ENCODE data around the gene DUSP6. TPM values are rescaled to one million over a fixed set of nuclear protein-coding genes. Genes with fewer than 3 reads are reported as not detected.
A peak's percentile ranks its signal among the peaks of the same experiment; 100 is the strongest.

Gene DUSP6
- total and polyA plus RNA-seq, 2 of the 13 experiments (the other 11 are each of a cell fraction or from before 2014, with no cell fraction given) = 40.9 to 161 TPM

DNA sequence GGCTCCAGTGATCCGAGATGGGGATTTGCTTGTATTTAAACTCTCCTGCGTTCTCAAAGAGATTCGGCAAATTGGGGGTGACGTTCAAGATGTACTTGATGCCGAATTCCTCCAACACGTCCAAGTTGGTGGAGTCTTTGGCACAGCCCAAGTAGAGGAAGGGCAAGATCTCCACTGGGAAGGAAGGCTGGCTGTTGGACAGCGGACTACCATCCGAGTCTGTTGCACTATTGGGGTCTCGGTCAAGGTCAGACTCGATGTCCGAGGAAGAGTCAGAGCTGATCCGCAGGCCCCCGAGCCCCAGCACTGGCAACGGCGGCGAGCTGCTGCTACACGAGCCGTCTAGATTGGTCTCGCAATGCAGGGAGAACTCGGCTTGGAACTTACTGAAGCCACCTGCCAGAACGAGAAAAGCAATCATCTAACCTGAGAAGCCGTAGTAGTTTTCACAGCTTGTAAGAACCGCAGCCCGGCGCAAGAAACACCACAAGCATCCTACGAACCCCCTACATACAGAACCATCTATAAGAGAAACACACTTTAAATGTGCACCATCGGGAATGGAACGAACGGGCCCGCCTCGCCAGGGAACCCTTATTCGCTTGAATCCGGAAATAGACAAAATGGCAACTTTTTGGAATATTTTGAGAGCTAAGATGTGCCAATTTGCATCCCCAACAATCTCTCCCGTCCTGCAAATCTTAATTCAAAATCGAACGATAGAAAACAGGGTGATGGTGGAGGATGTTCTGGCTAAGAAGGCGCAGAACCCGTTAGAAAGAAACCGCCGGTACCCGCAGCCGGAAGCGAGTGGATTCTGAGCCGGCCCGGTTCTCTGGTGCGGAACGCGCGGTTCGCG, 1.4 kb downstream of the DUSP6 start (continued):
- TF ChIP-seq, protein P1, sequence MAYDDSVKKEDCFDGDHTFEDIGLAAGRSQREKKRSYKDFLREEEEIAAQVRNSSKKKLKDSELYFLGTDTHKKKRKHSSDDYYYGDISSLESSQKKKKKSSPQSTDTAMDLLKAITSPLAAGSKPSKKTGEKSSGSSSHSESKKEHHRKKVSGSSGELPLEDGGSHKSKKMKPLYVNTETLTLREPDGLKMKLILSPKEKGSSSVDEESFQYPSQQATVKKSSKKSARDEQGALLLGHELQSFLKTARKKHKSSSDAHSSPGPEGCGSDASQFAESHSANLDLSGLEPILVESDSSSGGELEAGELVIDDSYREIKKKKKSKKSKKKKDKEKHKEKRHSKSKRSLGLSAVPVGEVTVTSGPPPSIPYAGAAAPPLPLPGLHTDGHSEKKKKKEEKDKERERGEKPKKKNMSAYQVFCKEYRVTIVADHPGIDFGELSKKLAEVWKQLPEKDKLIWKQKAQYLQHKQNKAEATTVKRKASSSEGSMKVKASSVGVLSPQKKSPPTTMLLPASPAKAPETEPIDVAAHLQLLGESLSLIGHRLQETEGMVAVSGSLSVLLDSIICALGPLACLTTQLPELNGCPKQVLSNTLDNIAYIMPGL (CRISPR knock-in tag; IDR thresholded peaks at IDR 0.05; ENCODE audit: borderline replicate concordance in 1 of 2, low read depth in 1 of 2) = no peak; a peak in 1 of 4 replicates
- peak; percentile 76 for TF ChIP-seq HNRNPL (IDR thresholded peaks at IDR 0.05; ENCODE audit: low read depth, low read length)
- TF ChIP-seq TGIF2 (CRISPR knock-in tag; IDR thresholded peaks at IDR 0.05) = no peak
- TF ChIP-seq, protein P2, sequence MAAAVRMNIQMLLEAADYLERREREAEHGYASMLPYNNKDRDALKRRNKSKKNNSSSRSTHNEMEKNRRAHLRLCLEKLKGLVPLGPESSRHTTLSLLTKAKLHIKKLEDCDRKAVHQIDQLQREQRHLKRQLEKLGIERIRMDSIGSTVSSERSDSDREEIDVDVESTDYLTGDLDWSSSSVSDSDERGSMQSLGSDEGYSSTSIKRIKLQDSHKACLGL (CRISPR knock-in tag; IDR thresholded peaks at IDR 0.05) = no peak
- no peak for TF ChIP-seq TIGD3 (CRISPR knock-in tag; IDR thresholded peaks at IDR 0.05; ENCODE audit: borderline replicate concordance)
- TF ChIP-seq POGZ (CRISPR knock-in tag; IDR thresholded peaks at IDR 0.05) = no peak
- TF ChIP-seq HNRNPH1 (optimal IDR thresholded peaks at IDR 0.05; ENCODE audit: low read depth, low read length) = no peak
- no peak for TF ChIP-seq HDAC1 (CRISPR knock-in tag; IDR thresholded peaks at IDR 0.05)
- TF ChIP-seq ZNF772 (CRISPR knock-in tag; IDR thresholded peaks at IDR 0.05) = peak; percentile 35; the same call in 1 of the 2 replicates
- TF ChIP-seq WIZ (CRISPR knock-in tag; IDR thresholded peaks at IDR 0.05) = no peak
- TF ChIP-seq ESRRA (CRISPR knock-in tag; IDR thresholded peaks at IDR 0.05; ENCODE audit: low read depth) = peak; percentile 50; the same call in 1 of the 2 replicates
- no peak for TF ChIP-seq ZBTB7A (CRISPR knock-in tag; IDR thresholded peaks at IDR 0.05)
- peak; percentile 2; the same call in 1 of the 2 replicates for TF ChIP-seq STAG1 (CRISPR knock-in tag; IDR thresholded peaks at IDR 0.05)
- no peak for TF ChIP-seq ZNF510 (CRISPR knock-in tag; IDR thresholded peaks at IDR 0.05; ENCODE audit: low read depth)
- TF ChIP-seq, protein P3, sequence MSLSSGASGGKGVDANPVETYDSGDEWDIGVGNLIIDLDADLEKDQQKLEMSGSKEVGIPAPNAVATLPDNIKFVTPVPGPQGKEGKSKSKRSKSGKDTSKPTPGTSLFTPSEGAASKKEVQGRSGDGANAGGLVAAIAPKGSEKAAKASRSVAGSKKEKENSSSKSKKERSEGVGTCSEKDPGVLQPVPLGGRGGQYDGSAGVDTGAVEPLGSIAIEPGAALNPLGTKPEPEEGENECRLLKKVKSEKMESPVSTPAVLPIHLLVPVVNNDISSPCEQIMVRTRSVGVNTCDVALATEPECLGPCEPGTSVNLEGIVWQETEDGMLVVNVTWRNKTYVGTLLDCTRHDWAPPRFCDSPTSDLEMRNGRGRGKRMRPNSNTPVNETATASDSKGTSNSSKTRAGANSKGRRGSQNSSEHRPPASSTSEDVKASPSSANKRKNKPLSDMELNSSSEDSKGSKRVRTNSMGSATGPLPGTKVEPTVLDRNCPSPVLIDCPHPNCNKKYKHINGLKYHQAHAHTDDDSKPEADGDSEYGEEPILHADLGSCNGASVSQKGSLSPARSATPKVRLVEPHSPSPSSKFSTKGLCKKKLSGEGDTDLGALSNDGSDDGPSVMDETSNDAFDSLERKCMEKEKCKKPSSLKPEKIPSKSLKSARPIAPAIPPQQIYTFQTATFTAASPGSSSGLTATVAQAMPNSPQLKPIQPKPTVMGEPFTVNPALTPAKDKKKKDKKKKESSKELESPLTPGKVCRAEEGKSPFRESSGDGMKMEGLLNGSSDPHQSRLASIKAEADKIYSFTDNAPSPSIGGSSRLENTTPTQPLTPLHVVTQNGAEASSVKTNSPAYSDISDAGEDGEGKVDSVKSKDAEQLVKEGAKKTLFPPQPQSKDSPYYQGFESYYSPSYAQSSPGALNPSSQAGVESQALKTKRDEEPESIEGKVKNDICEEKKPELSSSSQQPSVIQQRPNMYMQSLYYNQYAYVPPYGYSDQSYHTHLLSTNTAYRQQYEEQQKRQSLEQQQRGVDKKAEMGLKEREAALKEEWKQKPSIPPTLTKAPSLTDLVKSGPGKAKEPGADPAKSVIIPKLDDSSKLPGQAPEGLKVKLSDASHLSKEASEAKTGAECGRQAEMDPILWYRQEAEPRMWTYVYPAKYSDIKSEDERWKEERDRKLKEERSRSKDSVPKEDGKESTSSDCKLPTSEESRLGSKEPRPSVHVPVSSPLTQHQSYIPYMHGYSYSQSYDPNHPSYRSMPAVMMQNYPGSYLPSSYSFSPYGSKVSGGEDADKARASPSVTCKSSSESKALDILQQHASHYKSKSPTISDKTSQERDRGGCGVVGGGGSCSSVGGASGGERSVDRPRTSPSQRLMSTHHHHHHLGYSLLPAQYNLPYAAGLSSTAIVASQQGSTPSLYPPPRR (CRISPR knock-in tag; IDR thresholded peaks at IDR 0.05; ENCODE audit: borderline replicate concordance) = no peak
- TF ChIP-seq, protein P4, sequence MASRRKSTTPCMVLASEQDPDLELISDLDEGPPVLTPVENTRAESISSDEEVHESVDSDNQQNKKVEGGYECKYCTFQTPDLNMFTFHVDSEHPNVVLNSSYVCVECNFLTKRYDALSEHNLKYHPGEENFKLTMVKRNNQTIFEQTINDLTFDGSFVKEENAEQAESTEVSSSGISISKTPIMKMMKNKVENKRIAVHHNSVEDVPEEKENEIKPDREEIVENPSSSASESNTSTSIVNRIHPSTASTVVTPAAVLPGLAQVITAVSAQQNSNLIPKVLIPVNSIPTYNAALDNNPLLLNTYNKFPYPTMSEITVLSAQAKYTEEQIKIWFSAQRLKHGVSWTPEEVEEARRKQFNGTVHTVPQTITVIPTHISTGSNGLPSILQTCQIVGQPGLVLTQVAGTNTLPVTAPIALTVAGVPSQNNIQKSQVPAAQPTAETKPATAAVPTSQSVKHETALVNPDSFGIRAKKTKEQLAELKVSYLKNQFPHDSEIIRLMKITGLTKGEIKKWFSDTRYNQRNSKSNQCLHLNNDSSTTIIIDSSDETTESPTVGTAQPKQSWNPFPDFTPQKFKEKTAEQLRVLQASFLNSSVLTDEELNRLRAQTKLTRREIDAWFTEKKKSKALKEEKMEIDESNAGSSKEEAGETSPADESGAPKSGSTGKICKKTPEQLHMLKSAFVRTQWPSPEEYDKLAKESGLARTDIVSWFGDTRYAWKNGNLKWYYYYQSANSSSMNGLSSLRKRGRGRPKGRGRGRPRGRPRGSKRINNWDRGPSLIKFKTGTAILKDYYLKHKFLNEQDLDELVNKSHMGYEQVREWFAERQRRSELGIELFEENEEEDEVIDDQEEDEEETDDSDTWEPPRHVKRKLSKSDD (CRISPR knock-in tag; IDR thresholded peaks at IDR 0.05; ENCODE audit: low read depth) = no peak
- TF ChIP-seq ZNF879 (CRISPR knock-in tag; IDR thresholded peaks at IDR 0.05) = no peak
